Naive B cell (primary cell): ENCODE data around the gene TMEM106A. TPM values are rescaled to one million over a fixed set of nuclear protein-coding genes. Genes with fewer than 3 reads are reported as not detected.
"Not testable (repeated sequence)": the region's sequence is repeated elsewhere in the genome, so short reads cannot be mapped to it uniquely, and the experiment has no call there.

Source experiments
- ATAC-seq, 2 donors: fragments of 150-1000 bp; cut with Tn5 transposase; 2 replicates each; pipeline ENCODE4 v1.10.0; 2021; ENCODE audit warnings: low read depth in 2 of 2, mild to moderate bottlenecking in 2 of 2, moderate library complexity in 2 of 2
- DNase-seq: peaks from one replicate; pipeline ENCODE4 v3.0.0; 2022
- H3K27ac Mint-ChIP-seq, 6 donors: one replicate each; pipeline ENCODE4 v1.8.0; 2020 to 2022; ENCODE audit warnings: mild to moderate bottlenecking in 6 of 6, mixed read lengths in 6 of 6, moderate library complexity in 5 of 6, inconsistent platforms in 2 of 6
- H3K27me3 Mint-ChIP-seq, 3 donors: one replicate each; pipeline ENCODE4 v1.8.0; 2021 to 2022; ENCODE audit warnings: mixed read lengths in 3 of 3, mild to moderate bottlenecking in 1 of 3
- H3K36me3 Mint-ChIP-seq, 2 donors: one replicate each; pipeline ENCODE4 v1.8.0; 2020 to 2022; ENCODE audit warnings: mixed read lengths in 2 of 2, inconsistent platforms in 1 of 2, mild to moderate bottlenecking in 1 of 2
- H3K4me1 Mint-ChIP-seq, 3 donors: one replicate each; pipeline ENCODE4 v1.8.0; 2020 to 2022; ENCODE audit warnings: mixed read lengths in 3 of 3, inconsistent platforms in 1 of 3, mild to moderate bottlenecking in 1 of 3, moderate library complexity in 1 of 3
- H3K4me3 Mint-ChIP-seq, 8 donors: one replicate each; pipeline ENCODE4 v1.8.0; 2020 to 2022; ENCODE audit warnings: mild to moderate bottlenecking in 8 of 8, mixed read lengths in 8 of 8, moderate library complexity in 8 of 8, inconsistent platforms in 2 of 8
- H3K9me3 Mint-ChIP-seq, 7 donors: one replicate each; pipeline ENCODE4 v1.8.0; 2020 to 2022; ENCODE audit warnings: mixed read lengths in 7 of 7, mild to moderate bottlenecking in 5 of 7, inconsistent platforms in 2 of 7, moderate library complexity in 1 of 7
- polyA plus RNA-seq, 6 donors: library from polyadenylated mRNA; unstranded; fragments of 300-500 nt; fragmentation: Illumina TruSeq; gene quantifications; one replicate each; pipeline ENCODE4 v1.2.3, GENCODE V29; 2021; ENCODE audit warnings: low read depth in 6 of 6

The TMEM106A gene
- polyA plus RNA-seq, 6 donors from 2014 or later, result 9.1 to 18.2 (median 12.0) TPM

DNA sequence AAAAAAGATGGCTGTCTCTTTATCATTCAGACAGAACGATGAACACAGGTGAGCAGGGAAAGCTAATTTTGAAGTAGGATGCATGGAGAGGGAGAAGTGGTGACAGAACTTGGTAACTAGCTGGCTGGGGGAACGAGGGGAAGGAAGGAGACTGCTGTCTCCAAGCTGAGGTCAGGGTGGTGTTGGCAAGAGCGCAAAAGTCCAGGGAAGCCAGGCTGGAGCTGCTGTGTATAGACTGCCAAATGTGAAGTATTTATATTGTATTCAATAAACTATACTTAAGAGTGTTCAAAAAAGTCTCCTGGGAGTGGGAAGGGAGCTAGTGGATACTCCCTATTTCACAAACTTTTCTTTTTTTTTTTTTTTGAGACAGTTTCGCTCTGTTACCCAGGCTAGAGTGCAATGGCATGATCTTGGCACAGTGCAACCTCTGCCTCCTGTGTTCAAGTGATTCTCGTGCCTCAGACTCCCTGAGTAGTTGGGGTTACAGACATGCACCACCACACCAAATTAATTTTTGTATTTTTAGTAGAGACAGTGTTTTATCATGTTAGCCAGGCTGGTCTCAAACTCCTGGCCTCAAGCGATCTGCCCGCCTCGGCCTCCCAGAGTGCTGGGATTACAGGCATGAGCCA, 8.2 kb downstream of the TMEM106A start:
- Mint-ChIP-seq H3K9me3 (no peaks in the 10 kb centered on the region), H3K4me3 (no peak overlapping the region), H3K27ac (peak overlapping the region in 3 of 6 donors; percentile 86 to 96 (median 91)), H3K36me3 (peaks cover 0 to 24% of the 10 kb centered on the region in 2 donors), H3K27me3 (no peaks in the 10 kb centered on the region), H3K4me1 (peaks cover 5 to 55% (median 29%) of the 10 kb centered on the region in 3 donors)
- DNase-seq, result no peak
- no peak for ATAC-seq

DNA sequence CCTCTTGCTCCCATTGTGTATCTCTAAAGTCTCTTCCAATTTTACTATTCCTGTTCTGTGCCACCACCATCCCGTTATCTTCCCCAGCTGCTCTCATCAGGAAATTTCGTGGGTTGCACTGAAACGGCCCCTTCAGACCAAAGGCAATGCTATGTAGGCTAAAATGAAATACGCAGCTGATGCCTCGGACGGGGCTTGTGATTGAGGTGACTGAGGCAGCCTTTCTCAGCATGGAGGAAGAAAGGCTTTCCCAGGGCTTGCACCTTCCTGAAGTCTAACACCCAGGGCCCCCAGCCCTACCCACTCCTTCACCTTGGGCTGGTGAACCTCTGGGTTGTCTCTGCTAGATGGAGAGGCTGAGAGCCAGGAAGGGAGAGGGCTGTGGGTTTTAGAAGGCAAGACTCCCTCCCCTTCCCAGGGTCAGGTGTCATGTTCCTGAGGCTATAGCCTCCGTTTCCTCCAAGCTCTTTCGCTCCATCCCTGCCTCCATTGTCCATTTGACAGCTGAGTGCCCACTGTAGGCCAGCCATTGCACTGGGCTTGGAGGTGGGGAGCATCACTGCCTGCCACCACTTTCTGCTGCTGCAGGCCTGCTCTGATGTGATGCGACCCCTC, 8.9 kb downstream of the TMEM106A start:
- H3K27me3 Mint-ChIP-seq, result no peaks in the 10 kb centered on the region
- ATAC-seq (no peak), DNase-seq (no peak)
- H3K27ac Mint-ChIP-seq, result peak overlapping the region in 2 of 6 donors; percentile 59 to 63
- H3K9me3 Mint-ChIP-seq, result no peaks in the 10 kb centered on the region
- H3K4me3 Mint-ChIP-seq, result no peak overlapping the region
- peaks cover 5 to 53% (median 26%) of the 10 kb centered on the region in 3 donors for H3K4me1 Mint-ChIP-seq
- peaks cover 0 to 22% of the 10 kb centered on the region in 2 donors for H3K36me3 Mint-ChIP-seq

- Mint-ChIP-seq H3K4me3 (no peak overlapping the region), H3K4me1 (peaks cover 0 to 28% (median 13%) of the 10 kb centered on the region in 3 donors), H3K27ac (peak overlapping the region in 2 of 6 donors; percentile 70 to 90), H3K36me3 (peaks cover 0 to 2% of the 10 kb centered on the region in 2 donors), H3K27me3 (no peaks in the 10 kb centered on the region), H3K9me3 (no peaks in the 10 kb centered on the region)
- DNase-seq (no peak), ATAC-seq (no peak)
Observed at GRCh38 chr17:43224146-43224705, 12.6 kb downstream of the TMEM106A start.

DNA sequence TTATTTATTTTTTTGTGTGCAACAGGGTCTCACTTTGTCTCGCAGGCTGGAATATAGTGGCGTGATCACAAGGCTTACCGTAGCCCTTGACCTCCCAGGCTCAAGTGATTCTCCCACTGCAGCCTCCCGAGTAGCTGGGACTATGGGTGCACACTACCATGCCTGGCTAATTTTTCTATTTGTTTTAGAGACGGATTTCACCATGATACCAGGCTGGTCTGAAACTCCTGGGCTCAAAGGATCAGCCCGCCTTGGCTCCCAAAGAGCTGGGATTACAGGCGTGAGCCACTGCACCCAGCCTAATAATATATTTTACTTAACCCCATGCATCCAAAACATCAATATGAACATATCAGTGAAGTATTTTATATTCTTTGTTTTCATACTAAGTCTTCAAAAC, 14.7 kb downstream of the TMEM106A start:
- Mint-ChIP-seq H3K27me3 (no peaks in the 10 kb centered on the region), H3K9me3 (no peaks in the 10 kb centered on the region), H3K4me1 (peaks cover 0 to 11% (median 9%) of the 10 kb centered on the region in 3 donors), H3K36me3 (no peaks in the 10 kb centered on the region), H3K4me3 (no peak overlapping the region), H3K27ac (no peak overlapping the region)
- DNase-seq, result no peak
- no peak for ATAC-seq

DNA sequence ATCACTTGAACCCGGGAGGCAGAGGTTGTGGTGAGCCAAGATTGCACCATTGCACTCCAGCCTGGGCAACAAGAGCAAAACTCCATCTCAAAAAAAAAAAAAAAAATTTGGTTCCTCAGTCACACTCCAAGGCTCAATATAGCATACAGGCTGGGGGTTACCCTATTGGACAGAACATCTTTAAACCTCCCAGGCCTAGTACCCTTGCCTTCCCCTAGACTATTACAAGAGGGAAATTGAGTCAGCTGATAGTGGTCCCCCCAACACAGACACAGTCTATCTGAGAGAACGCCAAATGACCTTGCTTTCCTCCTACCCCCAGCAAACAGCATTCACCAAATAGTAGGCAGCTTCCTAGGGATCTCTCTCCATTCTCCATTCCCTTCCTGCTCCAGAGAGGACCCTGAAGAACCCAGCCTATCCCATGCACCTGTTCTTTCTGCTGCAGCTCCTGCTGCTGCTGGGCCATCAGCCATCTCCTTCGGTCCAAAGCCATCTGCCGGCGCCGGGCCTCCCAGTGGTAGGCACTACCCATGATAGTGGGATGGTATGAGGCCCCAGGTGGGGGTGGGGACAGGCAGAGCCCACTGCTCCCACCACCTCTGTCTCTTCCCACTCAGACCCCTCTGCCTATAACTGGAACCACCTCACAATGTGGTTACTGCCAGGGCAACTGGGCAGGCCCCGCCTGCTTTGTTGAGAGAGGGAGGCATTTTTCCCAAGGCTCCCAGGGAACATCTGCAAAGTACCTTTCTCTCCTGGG, 16.5 kb downstream of the TMEM106A start, which contains the start of gene CCDC200:
Gene CCDC200, minus strand, starts transcription at position 604 of the 763 bp plus-strand sequence. Its CDS starts 69 bp downstream, at position 535.
- not testable (repeated sequence) for H3K9me3 Mint-ChIP-seq, H3K27ac Mint-ChIP-seq, ATAC-seq, DNase-seq, H3K36me3 Mint-ChIP-seq, H3K27me3 Mint-ChIP-seq, H3K4me3 Mint-ChIP-seq
- H3K4me1 Mint-ChIP-seq, result peaks cover 0 to 13% (median 12%) of the 10 kb centered on the region in 3 donors

- Mint-ChIP-seq H3K4me3 (peak overlapping the region in 6 of 8 donors; percentile 5 to 90 (median 48)), H3K27ac (peak overlapping the region in 1 of 6 donors; percentile 77)
- peak; percentile 56 to 69 for ATAC-seq
- not testable (repeated sequence) for H3K27me3 Mint-ChIP-seq, H3K36me3 Mint-ChIP-seq, DNase-seq, H3K9me3 Mint-ChIP-seq, H3K4me1 Mint-ChIP-seq
Observed at GRCh38 chr17:43231205-43232020, 19.7 kb downstream of the TMEM106A start.

GRCh38 chr17:43232021-43232699, 20.5 kb downstream of the TMEM106A start:
- peak overlapping the region in 4 of 6 donors; percentile 65 to 94 (median 91) for H3K27ac Mint-ChIP-seq
- H3K9me3 Mint-ChIP-seq, H3K4me1 Mint-ChIP-seq, DNase-seq, ATAC-seq, H3K27me3 Mint-ChIP-seq, H3K36me3 Mint-ChIP-seq: not testable (repeated sequence)
- peak overlapping the region in 5 of 8 donors; percentile 5 to 90 (median 85) for H3K4me3 Mint-ChIP-seq

DNA sequence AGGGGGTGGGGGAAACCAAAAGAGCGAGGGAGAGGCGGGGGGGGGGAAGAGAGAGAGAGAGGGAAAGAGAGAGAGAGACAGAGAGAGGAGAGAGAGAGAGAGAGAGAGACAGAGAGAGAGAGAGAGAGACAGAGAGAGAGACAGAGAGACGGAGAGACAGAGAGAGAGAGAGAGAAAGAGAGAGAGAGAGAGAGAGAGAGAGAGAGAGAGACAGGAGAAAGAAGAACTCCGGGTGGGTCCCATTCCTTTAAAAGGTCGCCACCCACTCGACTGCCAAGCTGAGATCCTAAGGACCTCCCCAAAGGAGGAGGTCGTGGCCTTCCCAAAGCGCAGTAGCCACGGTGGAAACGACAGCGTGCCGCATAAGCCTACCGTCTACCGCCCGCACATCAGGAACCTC, 21.6 kb downstream of the TMEM106A start:
- not testable (repeated sequence) for H3K27me3 Mint-ChIP-seq

DNA sequence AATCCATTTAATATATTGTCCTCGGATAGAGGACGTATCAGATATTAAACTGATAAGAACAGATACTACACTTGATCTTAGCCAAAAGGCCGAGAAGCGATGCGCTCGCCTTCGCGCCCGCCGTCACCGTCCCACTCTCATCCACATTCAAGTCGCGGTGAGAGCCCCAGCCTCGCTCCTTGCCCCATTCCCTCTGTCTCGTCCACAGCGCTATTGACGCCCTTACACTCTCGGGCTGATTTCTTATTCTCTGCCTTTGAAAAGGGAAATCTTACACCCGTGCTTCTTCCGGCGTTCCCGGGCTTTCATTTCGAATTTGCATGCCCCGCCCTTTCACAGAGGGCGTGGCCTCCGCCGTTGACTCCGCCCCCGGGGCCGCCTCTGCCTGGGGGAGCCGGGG, 22.2 kb downstream of the TMEM106A start, which contains the start of gene RNU2-1:
Gene RNU2-1, minus strand, starts transcription at position 101 of the 400 bp plus-strand sequence.
- not testable (repeated sequence) for H3K36me3 Mint-ChIP-seq, ATAC-seq, H3K27me3 Mint-ChIP-seq, DNase-seq, H3K4me1 Mint-ChIP-seq, H3K9me3 Mint-ChIP-seq
- Mint-ChIP-seq H3K4me3 (peak within 1 kb of the TSS in 2 of 8 donors; percentile 35 to 57), H3K27ac (peak within 1 kb of the TSS in 3 of 6 donors; percentile 38 to 85 (median 78))

More for the DNA sequence above, 21.6 kb downstream of the TMEM106A start:
- H3K4me1 Mint-ChIP-seq, H3K9me3 Mint-ChIP-seq, DNase-seq, ATAC-seq, H3K36me3 Mint-ChIP-seq: not testable (repeated sequence)
- H3K4me3 Mint-ChIP-seq, result peak overlapping the region in 2 of 8 donors; percentile 35 to 57
- peak overlapping the region in 3 of 6 donors; percentile 38 to 85 (median 78) for H3K27ac Mint-ChIP-seq

GRCh38 chr17:43239597-43239996, 27.9 kb downstream of the TMEM106A start:
- H3K27me3 Mint-ChIP-seq, H3K36me3 Mint-ChIP-seq, DNase-seq, H3K9me3 Mint-ChIP-seq, H3K4me1 Mint-ChIP-seq: not testable (repeated sequence)
- peak; percentile 66 to 71 for ATAC-seq
- Mint-ChIP-seq H3K27ac (peak overlapping the region in 1 of 6 donors; percentile 38), H3K4me3 (peak overlapping the region in 2 of 8 donors; percentile 56 to 66)

- H3K4me1 Mint-ChIP-seq, H3K27ac Mint-ChIP-seq, DNase-seq, H3K4me3 Mint-ChIP-seq, H3K9me3 Mint-ChIP-seq, H3K36me3 Mint-ChIP-seq, H3K27me3 Mint-ChIP-seq: not testable (repeated sequence)
- ATAC-seq, result peak; percentile 65 to 70
Observed at GRCh38 chr17:43240596-43241352, 29.1 kb downstream of the TMEM106A start.

GRCh38 chr17:43246456-43246855, 34.8 kb downstream of the TMEM106A start:
- not testable (repeated sequence) for H3K4me3 Mint-ChIP-seq, H3K36me3 Mint-ChIP-seq, H3K9me3 Mint-ChIP-seq, H3K27ac Mint-ChIP-seq, H3K27me3 Mint-ChIP-seq, H3K4me1 Mint-ChIP-seq
- DNase-seq (peak; percentile 79), ATAC-seq (peak; percentile 64 to 70)
